Inflammatory macrophage treated with lipopolysaccharide for 1 hour (primary cell): Measurements from ENCODE around the gene DDR2.
"Not testable (repeated sequence)": the region's sequence is repeated elsewhere in the genome, so short reads cannot be mapped to it uniquely, and the experiment has no call there.

Experiments used
- DNase-seq, 2 donors: peaks; one replicate each; pipeline ENCODE4 v3.0.0-alpha.2; 2020 to 2022

The DDR2 gene

DNA sequence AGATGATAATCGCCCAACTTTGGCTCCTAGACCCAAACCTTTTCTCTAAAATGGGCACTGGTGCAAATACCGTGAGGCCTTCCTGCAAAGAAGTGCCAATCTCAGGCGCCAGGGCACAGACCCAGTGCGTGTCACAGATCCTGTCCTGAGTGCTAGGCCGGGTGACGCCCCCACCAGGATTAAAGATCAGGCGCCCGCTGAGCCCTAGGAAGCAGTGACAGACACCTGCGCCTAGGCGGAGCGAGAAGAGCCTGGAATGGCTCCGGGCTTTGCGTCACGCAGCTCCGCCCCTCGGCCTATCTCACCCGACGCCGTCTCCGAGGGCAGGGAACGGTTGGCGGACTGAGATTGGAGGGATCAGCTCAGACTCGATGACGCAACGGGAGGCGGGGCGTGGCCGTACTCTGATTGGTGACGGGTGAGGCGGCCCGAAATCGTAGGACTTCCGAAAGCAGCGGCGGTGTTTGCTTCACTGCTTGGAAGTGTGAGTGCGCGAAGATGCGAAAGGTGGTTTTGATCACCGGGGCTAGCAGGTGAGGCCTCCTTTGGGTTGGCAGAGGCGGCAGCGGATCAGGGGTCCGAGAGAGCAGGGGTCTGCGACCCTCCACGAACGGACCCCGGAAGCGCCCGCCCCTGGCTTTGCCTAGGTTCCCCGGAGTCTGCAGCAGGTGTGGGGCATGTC, 158.2 kb downstream of the DDR2 start, which contains the start of gene HSD17B7:
TSS of gene HSD17B7 (plus strand) at position 400 of the 682 bp plus-strand sequence. CDS start at position 499, 99 bp downstream.
- peak; percentile 32 to 67 for DNase-seq

DNA sequence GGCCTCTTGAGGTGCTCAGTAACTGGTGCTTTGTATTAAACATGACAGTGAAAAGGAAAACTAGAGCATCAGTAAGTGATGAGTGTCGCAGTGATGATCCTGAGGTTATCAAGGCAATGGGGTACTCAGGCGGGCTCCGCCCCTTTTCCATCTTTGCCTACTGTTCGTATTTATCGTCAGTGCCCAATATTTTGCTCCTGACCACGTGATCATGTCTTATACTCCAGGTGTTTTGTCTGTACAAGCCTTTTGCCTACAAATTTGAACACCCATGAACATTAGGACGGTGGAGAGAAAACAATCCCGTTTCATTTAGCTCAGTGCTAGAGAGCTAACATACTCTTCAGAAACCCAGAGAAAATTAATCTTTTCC, 158.7 kb downstream of the DDR2 start:
- DNase-seq = not testable (repeated sequence)

DNA sequence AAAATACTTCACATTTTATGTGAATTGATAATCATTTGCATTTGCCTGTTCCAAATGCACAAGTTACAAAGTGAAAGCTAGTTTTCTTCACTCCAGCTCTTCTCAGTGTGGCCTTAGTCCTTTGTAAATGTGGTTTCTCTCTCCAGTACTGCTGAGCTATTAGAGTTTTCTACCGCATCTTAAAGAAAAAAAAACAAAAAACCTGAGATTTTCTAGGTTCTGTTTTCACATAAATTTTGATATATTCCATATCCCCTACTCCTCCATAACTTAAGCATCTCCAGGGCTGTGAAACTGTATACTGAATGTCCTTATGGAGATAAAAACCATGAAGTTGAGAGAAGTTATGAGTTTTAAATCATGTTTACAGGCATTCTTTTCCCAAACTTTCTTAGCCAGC, 162.0 kb downstream of the DDR2 start:
- not testable (repeated sequence) for DNase-seq

DNA sequence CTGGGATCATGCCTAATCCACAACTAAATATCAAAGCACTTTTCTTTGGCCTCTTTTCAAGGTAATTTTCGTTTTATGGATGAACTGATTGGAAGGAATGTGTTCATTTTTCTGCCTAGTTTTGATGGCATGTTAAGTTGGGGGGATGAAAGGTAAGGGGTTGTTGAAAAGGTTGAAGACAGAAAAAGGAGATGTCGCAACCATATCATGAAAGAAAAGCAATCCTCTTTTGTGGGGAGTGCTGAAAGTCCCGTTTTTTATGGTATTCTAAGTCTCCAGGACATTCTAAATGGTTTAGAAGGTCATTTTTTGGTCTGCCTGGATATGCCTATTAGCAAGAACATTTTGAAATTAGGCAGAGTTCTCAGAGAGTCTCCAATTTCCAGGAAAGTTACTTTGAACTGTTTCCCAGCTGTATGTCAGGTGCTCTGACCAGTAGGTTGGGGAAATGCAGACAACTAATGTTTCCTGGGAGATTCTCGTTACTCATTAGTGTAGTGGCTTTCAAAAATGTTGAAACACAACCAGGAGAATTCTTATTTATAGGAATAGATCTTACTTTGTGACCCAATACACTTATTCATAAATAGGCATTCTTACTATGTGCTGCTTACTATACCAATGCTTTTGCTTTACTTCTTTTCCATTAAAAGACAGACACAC, 164.5 kb downstream of the DDR2 start:
- DNase-seq = not testable (repeated sequence)

DNA sequence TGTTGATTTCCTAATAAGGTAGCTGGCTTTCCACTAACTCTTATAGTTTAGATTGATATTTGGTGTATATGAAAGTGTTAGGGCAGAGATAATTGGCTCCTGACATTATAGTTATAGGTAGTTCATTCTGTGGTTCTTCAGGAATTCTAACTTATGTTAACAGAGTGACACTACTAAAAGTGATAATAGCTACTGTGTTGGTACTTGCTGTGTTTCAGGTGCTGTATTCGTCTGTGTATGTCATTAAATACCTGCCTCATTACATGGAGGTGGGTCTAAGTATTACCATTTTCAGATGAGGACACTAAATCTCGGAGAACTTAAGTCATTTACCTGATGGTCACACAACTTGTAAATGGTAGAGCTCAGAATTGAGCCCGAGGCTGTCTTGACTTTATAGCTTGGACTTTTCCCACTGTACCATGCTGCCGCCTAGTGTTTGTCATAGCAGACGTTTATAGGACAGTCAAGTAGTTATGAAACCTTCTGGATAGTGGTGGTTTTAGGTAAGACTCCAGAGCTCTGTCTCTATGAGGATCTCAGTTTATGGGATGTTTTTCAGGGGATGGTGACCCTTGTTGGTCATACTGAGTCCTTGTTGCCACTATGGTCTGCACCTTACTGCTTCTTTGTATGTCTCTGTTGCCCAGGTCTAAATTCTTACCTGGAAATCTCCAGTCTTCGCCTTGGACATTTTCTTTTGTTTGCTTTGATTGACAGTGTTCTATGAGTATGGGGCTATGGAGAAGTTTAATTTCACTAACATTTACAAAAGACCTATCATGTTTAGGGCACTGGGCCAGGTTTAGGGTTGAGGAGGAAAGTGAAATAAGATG, 167.9 kb downstream of the DDR2 start:
- DNase-seq = not testable (repeated sequence)

DNA sequence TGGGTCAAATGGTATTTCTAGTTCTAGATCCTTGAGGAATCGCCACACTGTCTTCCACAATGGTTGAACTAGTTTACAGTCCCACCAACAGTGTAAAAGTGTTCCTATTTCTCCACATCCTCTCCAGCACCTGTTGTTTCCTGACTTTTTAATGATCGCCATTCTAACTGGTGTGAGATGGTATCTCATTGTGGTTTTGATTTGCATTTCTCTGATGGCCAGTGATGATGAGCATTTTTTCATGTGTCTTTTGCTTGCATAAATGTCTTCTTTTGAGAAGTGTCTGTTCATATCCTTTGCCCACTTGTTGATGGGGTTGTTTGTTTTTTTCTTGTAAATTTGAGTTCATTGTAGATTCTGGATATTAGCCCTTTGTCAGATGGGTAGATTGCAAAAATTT, 175.2 kb downstream of the DDR2 start:
- not testable (repeated sequence) for DNase-seq

DNA sequence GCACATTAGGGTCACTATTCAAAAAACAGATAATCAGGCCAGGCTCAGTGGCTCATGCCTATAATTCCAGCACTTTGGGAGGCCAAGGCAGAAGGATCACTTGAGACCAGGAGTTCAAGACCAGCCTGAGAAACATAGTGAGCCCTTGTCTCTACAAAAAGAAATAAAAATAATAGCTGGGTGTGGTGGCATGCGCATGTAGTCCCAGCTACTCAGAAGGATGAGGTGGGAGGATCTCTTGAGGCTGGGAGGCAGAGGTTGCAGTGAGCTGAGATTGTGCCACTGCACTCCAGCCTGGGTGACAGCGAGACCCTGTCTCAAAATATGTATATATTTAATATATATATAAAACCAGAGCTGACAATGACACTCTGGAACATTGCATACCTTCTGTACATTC, 180.1 kb downstream of the DDR2 start:
- not testable (repeated sequence) for DNase-seq

DNA sequence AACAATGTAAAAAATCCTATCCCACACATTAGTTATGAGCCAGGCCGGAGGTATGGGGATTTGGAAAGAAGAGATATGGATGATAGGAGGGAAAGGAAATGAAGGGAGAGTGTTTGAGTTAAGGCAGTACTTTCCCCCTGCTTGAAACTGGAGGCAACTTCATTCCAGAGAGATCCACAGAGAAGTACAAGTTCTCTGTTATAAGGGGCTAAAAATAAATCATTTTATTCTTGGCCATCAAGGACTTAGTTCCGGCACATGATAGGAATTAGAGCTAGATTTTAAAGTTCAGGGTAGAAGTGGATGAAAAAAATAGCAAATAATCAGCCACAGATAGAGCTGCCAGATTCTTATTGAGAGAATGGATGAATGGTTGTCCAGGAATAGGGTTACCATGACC, 185.9 kb downstream of the DDR2 start:
- DNase-seq = not testable (repeated sequence)

DNA sequence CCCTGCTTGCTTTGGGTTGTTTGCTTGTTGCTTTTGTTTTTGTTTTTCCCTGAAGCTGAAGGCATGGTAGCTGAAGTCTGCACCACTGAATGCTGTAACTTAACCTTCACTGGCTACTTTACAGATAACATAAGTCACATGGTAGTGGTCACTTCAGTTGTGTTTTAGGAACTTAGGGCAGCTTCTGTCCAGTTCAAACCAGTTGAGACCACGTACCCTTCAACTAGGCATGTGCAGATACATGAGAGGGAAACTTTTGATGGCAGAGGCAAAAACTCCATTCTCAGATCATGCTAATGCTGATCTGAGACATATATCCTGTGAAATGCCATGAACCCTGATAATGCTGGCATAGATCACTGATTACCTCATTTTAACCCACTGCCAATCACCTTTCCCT, 186.4 kb downstream of the DDR2 start:
- not testable (repeated sequence) for DNase-seq

DNA sequence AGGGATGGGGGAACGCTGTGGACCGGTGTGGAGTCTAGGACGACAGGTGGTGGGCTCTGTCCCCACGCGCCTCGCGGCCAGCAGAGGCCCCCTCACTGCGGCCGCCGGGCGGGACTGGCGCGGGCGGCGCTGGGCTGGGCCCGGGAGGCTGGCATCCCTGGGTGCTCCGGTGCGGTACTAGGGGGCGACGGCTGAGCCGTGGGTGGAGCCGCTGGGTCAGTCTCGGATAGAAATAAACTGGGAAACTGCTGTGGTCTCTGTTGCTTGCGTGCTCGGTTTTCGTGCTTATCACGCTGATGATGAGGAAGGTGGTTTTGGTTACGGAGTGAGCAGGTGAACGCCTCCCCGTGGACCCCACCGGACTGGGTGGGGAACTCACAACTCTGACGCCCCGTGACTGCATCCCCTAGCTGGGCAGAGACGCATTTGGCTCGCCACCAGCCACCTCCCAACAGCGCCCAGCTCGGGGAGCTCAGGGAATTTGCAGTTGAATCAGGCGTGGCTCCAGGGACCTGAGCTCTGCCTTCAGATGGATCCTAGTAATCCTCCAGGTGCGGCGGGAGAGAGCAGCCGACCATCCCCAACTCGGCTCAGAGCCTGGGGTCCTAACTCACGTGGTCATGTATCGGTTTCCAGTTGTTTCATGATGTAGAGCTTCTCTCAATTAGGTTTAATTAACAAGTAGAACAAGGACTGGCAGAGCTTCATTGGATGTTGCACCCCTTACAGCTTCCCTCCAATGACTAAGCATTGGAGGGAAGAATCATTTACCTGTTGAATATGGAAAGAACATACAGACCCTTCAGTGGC, 190.3 kb downstream of the DDR2 start:
- DNase-seq = no peak

DNA sequence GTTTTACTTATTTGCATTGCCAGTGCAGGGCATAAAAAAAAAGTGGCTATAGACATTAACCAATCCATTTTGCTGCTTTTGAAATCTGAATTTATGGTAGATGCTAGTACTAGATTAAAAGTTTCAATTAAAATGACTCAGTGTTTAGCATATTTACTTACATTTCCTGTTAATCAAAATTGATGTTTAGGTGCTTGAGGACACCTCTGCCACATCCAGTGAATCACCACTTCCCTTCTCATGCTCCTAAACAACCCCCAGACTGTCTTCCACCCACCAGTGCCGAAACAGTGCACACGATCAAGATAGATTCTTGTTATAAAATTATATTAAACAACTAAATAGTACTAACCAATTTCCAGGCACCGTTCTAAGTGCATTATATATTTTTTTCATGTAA, 191.0 kb downstream of the DDR2 start:
- no peak for DNase-seq

DNA sequence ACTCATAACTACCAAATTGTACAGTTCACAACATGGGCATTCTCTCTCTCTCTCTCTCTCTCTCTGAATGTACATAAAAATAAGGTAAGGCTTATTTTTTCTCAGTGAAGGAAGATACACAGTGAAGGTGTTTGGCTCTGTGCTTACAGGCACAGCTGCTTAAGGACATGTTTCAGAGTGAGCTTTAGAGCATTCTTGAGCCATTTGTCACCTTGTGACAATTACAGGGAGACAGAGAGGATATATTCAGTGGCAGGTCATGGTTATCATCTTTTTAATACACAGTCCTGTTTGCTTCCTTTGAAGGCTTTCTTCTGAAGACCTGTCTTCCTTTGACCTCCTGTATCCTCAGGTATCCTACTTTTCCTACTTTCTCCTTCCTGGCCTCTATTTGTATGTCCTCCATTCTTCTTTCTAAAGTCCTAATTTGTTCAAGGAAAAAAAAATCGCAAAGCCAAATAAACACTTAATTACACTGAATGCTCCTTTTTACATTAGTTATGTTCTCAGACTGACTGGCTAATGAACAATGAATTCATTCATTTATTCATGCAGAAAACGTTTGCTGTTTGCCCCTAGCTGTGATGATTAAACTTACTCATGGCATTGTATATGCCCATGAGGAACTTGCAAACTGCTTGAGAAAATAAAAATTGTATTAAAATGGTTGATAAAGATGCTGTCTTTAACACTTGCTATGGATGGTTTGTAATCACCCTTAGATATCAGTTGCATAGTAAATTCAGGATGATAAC, 191.7 kb downstream of the DDR2 start:
- no peak for DNase-seq

DNA sequence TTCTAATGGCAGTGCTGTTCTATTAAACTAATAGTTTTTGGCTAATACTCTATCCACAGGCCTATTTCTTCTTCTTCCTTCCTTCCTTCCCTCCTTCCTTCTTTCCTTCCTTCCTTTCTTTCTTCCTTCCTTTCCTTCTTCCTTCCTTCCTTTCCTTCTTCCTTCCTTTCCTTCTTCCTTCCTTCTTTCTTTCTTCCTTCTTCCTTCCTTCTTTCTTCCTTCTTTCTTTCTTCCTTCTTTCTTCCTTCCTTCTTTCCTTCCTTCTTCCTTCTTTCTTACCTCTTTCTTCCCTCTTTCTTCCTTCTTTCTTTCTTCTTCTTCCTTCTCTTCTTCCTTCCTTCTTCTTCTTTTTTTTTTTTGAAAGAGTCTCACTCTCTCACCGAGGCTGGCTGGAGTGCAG, 197.0 kb downstream of the DDR2 start:
- DNase-seq = no peak

DNA sequence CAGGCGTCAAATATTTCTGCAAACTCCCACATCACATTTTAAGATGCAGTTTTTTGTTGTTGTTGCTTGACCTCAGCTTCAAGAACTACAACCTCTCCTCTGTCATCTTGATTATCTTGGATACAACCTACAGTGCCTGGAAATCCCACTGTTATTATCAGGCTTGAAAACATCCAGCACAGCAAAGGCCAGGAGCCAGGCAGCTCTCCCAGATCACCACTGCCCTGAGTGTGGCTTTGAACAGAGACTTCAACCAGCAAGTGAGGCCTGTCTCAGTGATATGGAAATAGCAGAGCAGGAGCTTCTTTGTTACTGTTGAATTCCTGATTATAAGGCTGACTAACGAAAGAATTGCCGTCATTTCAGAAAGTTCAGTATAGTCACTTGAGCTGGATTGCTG, 200.2 kb downstream of the DDR2 start:
- DNase-seq = no peak

DNA sequence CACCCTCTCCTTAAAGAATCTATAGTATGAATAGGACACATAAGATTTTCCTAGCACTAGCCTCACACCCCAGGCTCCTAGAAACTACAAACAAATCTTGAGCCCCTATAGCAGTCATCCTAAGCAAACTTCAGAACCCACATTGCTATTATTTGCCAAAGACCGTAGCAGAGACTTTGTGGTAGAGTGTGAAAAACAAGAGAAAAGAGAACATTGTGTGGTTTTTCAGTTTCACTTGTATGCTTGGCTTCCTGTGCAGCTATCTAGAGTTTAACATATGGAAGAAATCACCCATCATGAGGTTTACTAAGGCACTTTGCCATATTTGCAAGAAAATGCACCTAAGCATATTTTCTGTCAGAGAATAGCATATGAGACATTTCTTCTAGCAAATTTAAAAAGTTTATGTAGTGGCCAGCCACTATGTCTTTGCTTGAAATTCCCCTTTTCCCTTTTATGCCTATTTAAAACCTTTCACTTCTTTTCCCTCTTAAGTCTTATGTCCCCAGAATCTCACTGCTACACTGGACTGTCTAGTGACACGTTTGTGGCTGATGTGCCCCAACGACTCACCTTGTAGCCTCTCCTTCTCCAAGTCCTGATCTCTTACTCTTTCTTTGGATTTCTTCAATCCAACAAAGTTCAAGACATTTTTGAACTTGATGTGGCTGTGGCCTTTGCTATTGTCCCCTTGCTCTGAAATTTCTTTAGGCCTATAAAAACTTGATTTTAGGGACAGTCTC, 203.1 kb downstream of the DDR2 start:
- DNase-seq = no peak
